Measurements from ENCODE around the gene GPD1. TPM values are rescaled to one million over a fixed set of nuclear protein-coding genes. Genes with fewer than 3 reads are reported as not detected.

Gene GPD1
- total RNA-seq, 1 donor from 2014 or later: 9.0 TPM

- Histone ChIP-seq H3K4me1 (peaks cover 81% of the 10 kb centered on the region), H3K27me3 (ENCODE audit: low read depth) (no peaks in the 10 kb centered on the region), H3K27ac (replicated peaks) (peak overlapping the region; percentile 96), H3K9me3 (replicated peaks) (no peaks in the 10 kb centered on the region), H3K4me3 (peak overlapping the region; percentile 88), H3K36me3 (peaks cover 11% of the 10 kb centered on the region)
- intact Hi-C loops (cut with micrococcal nuclease): no loop called here
- no peak for TF ChIP-seq CTCF (IDR thresholded peaks at IDR 0.05; ENCODE audit: borderline replicate concordance)
- no peak for DNase-seq
Observed at GRCh38 chr12:50112456-50113218, 8.8 kb downstream of the GPD1 start.

GRCh38 chr12:50117057-50117622, 13.3 kb downstream of the GPD1 start:
- H3K36me3 ChIP-seq: peaks cover 43% of the 10 kb centered on the region
- DNase-seq: no peak
- H3K4me3 ChIP-seq: no peak overlapping the region
- no peaks in the 10 kb centered on the region for H3K9me3 ChIP-seq (replicated peaks)
- H3K27ac ChIP-seq (replicated peaks): peak overlapping the region; percentile 73
- TF ChIP-seq CTCF (IDR thresholded peaks at IDR 0.05; ENCODE audit: borderline replicate concordance): no peak
- H3K4me1 ChIP-seq: peaks cover 77% of the 10 kb centered on the region
- intact Hi-C loops (cut with micrococcal nuclease): no loop called here
- no peaks in the 10 kb centered on the region for H3K27me3 ChIP-seq (ENCODE audit: low read depth)

DNA sequence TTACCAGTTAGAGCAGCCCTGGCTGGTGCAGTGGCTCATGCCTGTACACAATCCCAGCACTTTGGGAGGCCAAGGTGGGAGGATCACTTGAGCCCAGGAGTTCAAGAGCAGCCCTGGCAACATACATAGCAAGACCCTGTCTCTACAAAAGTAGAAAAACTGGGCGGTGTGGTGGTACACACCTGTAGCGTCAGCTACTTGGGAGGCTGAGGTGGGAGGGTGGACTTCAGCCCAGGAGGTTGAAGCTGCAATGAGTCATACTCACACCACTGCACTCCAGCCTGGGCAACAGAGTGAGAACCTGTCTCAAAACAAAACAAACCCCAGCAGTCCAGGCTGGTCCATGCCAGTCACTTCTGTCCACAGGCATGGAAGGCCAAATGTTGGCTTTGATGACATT, 15.6 kb downstream of the GPD1 start:
- no peak overlapping the region for H3K4me3 ChIP-seq
- peaks cover 58% of the 10 kb centered on the region for H3K36me3 ChIP-seq
- no peak overlapping the region for H3K27ac ChIP-seq (replicated peaks)
- H3K4me1 ChIP-seq: peaks cover 61% of the 10 kb centered on the region
- no peaks in the 10 kb centered on the region for H3K27me3 ChIP-seq (ENCODE audit: low read depth)
- intact Hi-C loops (cut with micrococcal nuclease): no loop called here
- H3K9me3 ChIP-seq (replicated peaks): no peaks in the 10 kb centered on the region
- TF ChIP-seq CTCF (IDR thresholded peaks at IDR 0.05; ENCODE audit: borderline replicate concordance): no peak
- DNase-seq: no peak

- H3K36me3 ChIP-seq: peaks cover 59% of the 10 kb centered on the region
- peaks cover 62% of the 10 kb centered on the region for H3K4me1 ChIP-seq
Observed at GRCh38 chr12:50120521-50120920, 16.7 kb downstream of the GPD1 start.

GRCh38 chr12:50120953-50121352, 17.1 kb downstream of the GPD1 start:
- H3K9me3 ChIP-seq (replicated peaks): no peaks in the 10 kb centered on the region
- intact Hi-C loops (cut with micrococcal nuclease): no loop called here
- H3K4me3 ChIP-seq: no peak overlapping the region
- H3K27me3 ChIP-seq (ENCODE audit: low read depth): no peaks in the 10 kb centered on the region
- peaks cover 55% of the 10 kb centered on the region for H3K36me3 ChIP-seq
- no peak for DNase-seq
- no peak for TF ChIP-seq CTCF (IDR thresholded peaks at IDR 0.05; ENCODE audit: borderline replicate concordance)
- peaks cover 62% of the 10 kb centered on the region for H3K4me1 ChIP-seq
- H3K27ac ChIP-seq (replicated peaks): no peak overlapping the region

More at GRCh38 chr12:50120521-50120920, 16.7 kb downstream of the GPD1 start:
- DNase-seq: no peak
- no peak overlapping the region for H3K4me3 ChIP-seq
- intact Hi-C loops (cut with micrococcal nuclease): no loop called here
- TF ChIP-seq CTCF (IDR thresholded peaks at IDR 0.05; ENCODE audit: borderline replicate concordance): no peak
- no peaks in the 10 kb centered on the region for H3K27me3 ChIP-seq (ENCODE audit: low read depth)
- H3K9me3 ChIP-seq (replicated peaks): no peaks in the 10 kb centered on the region
- no peak overlapping the region for H3K27ac ChIP-seq (replicated peaks)
